ENCODE measurements around the gene PDPK1.

Gene PDPK1

GRCh38 chr16:2496223-2497115, 41.4 kb upstream of the PDPK1 start:
- no peak overlapping the region for H3K27ac ChIP-seq
- no peak for TF ChIP-seq CTCF (conservative IDR thresholded peaks at IDR 0.05)

GRCh38 chr16:2497116-2497630, 40.6 kb upstream of the PDPK1 start:
- H3K27ac ChIP-seq, result no peak overlapping the region
- no peak for TF ChIP-seq CTCF (conservative IDR thresholded peaks at IDR 0.05)

GRCh38 chr16:2497695-2498484, 39.9 kb upstream of the PDPK1 start:
- no peak overlapping the region for H3K27ac ChIP-seq
- no peak for TF ChIP-seq CTCF (conservative IDR thresholded peaks at IDR 0.05)

GRCh38 chr16:2498531-2499253, 39.1 kb upstream of the PDPK1 start:
- no peak overlapping the region for H3K27ac ChIP-seq
- TF ChIP-seq CTCF (conservative IDR thresholded peaks at IDR 0.05), result no peak

GRCh38 chr16:2499454-2499853, 38.4 kb upstream of the PDPK1 start:
- no peak for TF ChIP-seq CTCF (conservative IDR thresholded peaks at IDR 0.05)
- H3K27ac ChIP-seq, result no peak overlapping the region

- H3K27ac ChIP-seq, result no peak overlapping the region
- TF ChIP-seq CTCF (conservative IDR thresholded peaks at IDR 0.05), result no peak
Measured at GRCh38 chr16:2499890-2500429, 37.9 kb upstream of the PDPK1 start.
